HEK293 (cell line): Measurements from ENCODE around the gene GRHL3.

Experiments
- CTCF ChIP-seq: fragments of 450-650 bp; formaldehyde crosslinking; IDR thresholded peaks from 2 replicates; pipeline ENCODE4 v1.5.1; 2016; ENCODE audit warnings: missing biosample characterization, missing genetic modification characterization
- SP2 ChIP-seq: fragments of 450-650 bp; formaldehyde crosslinking; IDR thresholded peaks from 2 replicates; pipeline ENCODE4 v1.5.1; 2016; ENCODE audit warnings: missing biosample characterization, missing genetic modification characterization
- ZNF433 ChIP-seq: fragments of 450-650 bp; formaldehyde crosslinking; IDR thresholded peaks from 2 replicates; pipeline ENCODE4 v1.5.1; 2016; ENCODE audit warnings: missing biosample characterization, missing genetic modification characterization, low read depth
- ZNF585B ChIP-seq: fragments of 450-650 bp; formaldehyde crosslinking; IDR thresholded peaks from 2 replicates; pipeline ENCODE4 v1.5.1; 2016; ENCODE audit warnings: missing biosample characterization, missing genetic modification characterization
- ZNF843 ChIP-seq: fragments of 450-650 bp; formaldehyde crosslinking; IDR thresholded peaks from 2 replicates; pipeline ENCODE4 v1.5.1; 2016; ENCODE audit warnings: missing biosample characterization, missing genetic modification characterization

- no peak for TF ChIP-seq SP2 (tag by site-specific recombination)
- no peak for TF ChIP-seq ZNF433 (tag by site-specific recombination)
- no peak for TF ChIP-seq CTCF (tag by site-specific recombination)
- TF ChIP-seq ZNF585B (tag by site-specific recombination), result no peak
- no peak for TF ChIP-seq ZNF843
These were observed 45.4 kb downstream of the GRHL3 start for GRCh38 chr1:24364605-24364974.
